Hepatocyte (in vitro differentiated cells): ENCODE measurements around the gene SHANK3. TPM values are rescaled to one million over a fixed set of nuclear protein-coding genes. Genes with fewer than 3 reads are reported as not detected.

Experiments
- DNase-seq: peaks from one replicate; pipeline ENCODE4 v3.0.0-alpha.2; 2016; ENCODE audit warnings: low spot score
- H2AFZ ChIP-seq: fragments of 200-600 bp; sonication (generic); 2 replicates; pipeline ENCODE4 v1.6.0; 2016; ENCODE audit warnings: antibody characterized with exemption, mild to moderate bottlenecking
- H3K27ac ChIP-seq: fragments of 200-600 bp; sonication (generic); 2 replicates; pipeline ENCODE4 v1.5.1; 2016; ENCODE audit warnings: mild to moderate bottlenecking
- H3K27me3 ChIP-seq: fragments of 200-600 bp; sonication (generic); 2 replicates; pipeline ENCODE4 v1.6.1; 2016
- H3K36me3 ChIP-seq: fragments of 200-600 bp; sonication (generic); replicated peaks from 2 replicates; pipeline ENCODE4 v1.5.1; 2016; ENCODE audit warnings: low read depth; ENCODE audit not compliant: insufficient read depth
- H3K4me1 ChIP-seq: fragments of 200-600 bp; sonication (generic); 2 replicates; pipeline ENCODE4 v1.5.1; 2016; ENCODE audit warnings: mild to moderate bottlenecking, moderate library complexity; ENCODE audit not compliant: insufficient read depth
- H3K4me2 ChIP-seq: fragments of 200-600 bp; sonication (generic); 2 replicates; pipeline ENCODE4 v1.6.0; 2016
- H3K4me3 ChIP-seq: fragments of 200-600 bp; sonication (generic); 2 replicates; pipeline ENCODE4 v1.5.1; 2016; ENCODE audit warnings: mild to moderate bottlenecking
- H3K79me2 ChIP-seq: fragments of 200-600 bp; sonication (generic); 2 replicates; pipeline ENCODE4 v1.6.0; 2017; ENCODE audit warnings: mild to moderate bottlenecking
- H3K9me2 ChIP-seq: fragments of 200-600 bp; sonication (generic); replicated peaks from 2 replicates; pipeline ENCODE4 v1.6.0; 2017; ENCODE audit warnings: mild to moderate bottlenecking; ENCODE audit not compliant: insufficient read depth
- H3K9me3 ChIP-seq: fragments of 200-600 bp; sonication (generic); 2 replicates; pipeline ENCODE4 v1.5.1; 2016; ENCODE audit warnings: low read depth, mild to moderate bottlenecking
- H4K20me1 ChIP-seq: fragments of 200-600 bp; sonication (generic); 2 replicates; pipeline ENCODE4 v1.6.0; 2016; ENCODE audit warnings: mild to moderate bottlenecking; ENCODE audit not compliant: insufficient read depth, poor library complexity, severe bottlenecking
- CTCF ChIP-seq: fragments of 200-600 bp; sonication (generic); IDR thresholded peaks from 2 replicates; pipeline ENCODE4 v1.5.1; 2016; ENCODE audit warnings: antibody characterized with exemption, mild to moderate bottlenecking; ENCODE audit not compliant: poor library complexity
- EZH2 ChIP-seq: fragments of 200-600 bp; sonication (generic); IDR thresholded peaks from 2 replicates; pipeline ENCODE4 v1.6.1; 2016; ENCODE audit warnings: antibody characterized with exemption, mild to moderate bottlenecking, borderline replicate concordance
- EZH2phosphoT487 ChIP-seq: fragments of 200-600 bp; sonication (generic); IDR thresholded peaks from one replicate; pipeline ENCODE4 v1.6.1; 2018; ENCODE audit warnings: antibody characterized with exemption, mild to moderate bottlenecking, low read depth, moderate library complexity; ENCODE audit not compliant: unreplicated experiment, severe bottlenecking
- WGBS: methylation state at CpG from one replicate; pipeline ENCODE4 v1.1.6; 2016; ENCODE audit warnings: low lambda C conversion rate; ENCODE audit errors: missing lambda C conversion rate; 5-methylcytosine and 5-hydroxymethylcytosine counted together
- polyA plus RNA-seq: library from polyadenylated mRNA; unstranded; fragments of >200 nt; fragmentation: Nextera tagmentation; extraction: Ambion mirVana; gene quantifications from 2 replicates; pipeline ENCODE4 v1.2.1, GENCODE V29; 2016
- total RNA-seq: library from RNA; depleted of rRNA; stranded (reverse); fragments of >200 nt; gene quantifications from 2 replicates; pipeline ENCODE4 v1.2.3, GENCODE V29; 2014

Gene SHANK3
- total and polyA plus RNA-seq, 2 experiments from 2014 or later, result 1.9 to 2.9 TPM

- Histone ChIP-seq H3K9me2 (no peaks in the 10 kb centered on the region), H3K4me1 (no peaks in the 10 kb centered on the region), H3K4me3 (no peak overlapping the region), H3K27me3 (peaks cover 10% of the 10 kb centered on the region), H3K4me2 (no peak overlapping the region), H3K79me2 (no peaks in the 10 kb centered on the region), H3K9me3 (no peaks in the 10 kb centered on the region), H3K36me3 (no peaks in the 10 kb centered on the region), H4K20me1 (no peaks in the 10 kb centered on the region), H2AFZ (no peak overlapping the region), H3K27ac (no peak overlapping the region)
- TF ChIP-seq EZH2 (no peak), EZH2phosphoT487 (no peak), CTCF (no peak)
- WGBS, result 88% methylated on average over 13 of the region's 13 CpGs
- DNase-seq, result peak; percentile 4
Measured at GRCh38 chr22:50677493-50678217, 5.0 kb downstream of the SHANK3 start.

GRCh38 chr22:50678218-50678650 lies 5.6 kb downstream of the SHANK3 start:
- Histone ChIP-seq H3K9me3 (no peaks in the 10 kb centered on the region), H4K20me1 (no peaks in the 10 kb centered on the region), H3K4me1 (no peaks in the 10 kb centered on the region), H3K4me2 (no peak overlapping the region), H3K9me2 (no peaks in the 10 kb centered on the region), H3K4me3 (no peak overlapping the region), H3K27ac (no peak overlapping the region), H3K79me2 (no peaks in the 10 kb centered on the region), H3K27me3 (peaks cover 5% of the 10 kb centered on the region), H3K36me3 (no peaks in the 10 kb centered on the region), H2AFZ (no peak overlapping the region)
- TF ChIP-seq EZH2 (no peak), EZH2phosphoT487 (no peak), CTCF (no peak)
- WGBS, result 96% methylated on average over 17 of the region's 17 CpGs
- DNase-seq, result no peak

- 94% methylated on average over 30 of the region's 30 CpGs for WGBS
- H3K4me1 ChIP-seq, result no peaks in the 10 kb centered on the region
- H3K27me3 ChIP-seq, result no peaks in the 10 kb centered on the region
- no peaks in the 10 kb centered on the region for H3K9me3 ChIP-seq
- H3K4me2 ChIP-seq, result no peak overlapping the region
- no peak for TF ChIP-seq CTCF
- TF ChIP-seq EZH2phosphoT487, result no peak
- no peak for TF ChIP-seq EZH2
- DNase-seq, result peak; percentile 2
- H3K27ac ChIP-seq, result no peak overlapping the region
- H4K20me1 ChIP-seq, result no peaks in the 10 kb centered on the region
- no peaks in the 10 kb centered on the region for H3K79me2 ChIP-seq
- no peak overlapping the region for H2AFZ ChIP-seq
- H3K36me3 ChIP-seq, result no peaks in the 10 kb centered on the region
- H3K9me2 ChIP-seq, result no peaks in the 10 kb centered on the region
- H3K4me3 ChIP-seq, result no peak overlapping the region
Measured at GRCh38 chr22:50678651-50679521, 6.3 kb downstream of the SHANK3 start.
